Globus pallidus (tissue), 1 donor: ENCODE results near the gene TUBB2B.

Experiments
- DNase-seq: peaks from one replicate; pipeline ENCODE4 v3.0.0-alpha.2; 2015; ENCODE audit warnings: low spot score

The TUBB2B gene

DNA sequence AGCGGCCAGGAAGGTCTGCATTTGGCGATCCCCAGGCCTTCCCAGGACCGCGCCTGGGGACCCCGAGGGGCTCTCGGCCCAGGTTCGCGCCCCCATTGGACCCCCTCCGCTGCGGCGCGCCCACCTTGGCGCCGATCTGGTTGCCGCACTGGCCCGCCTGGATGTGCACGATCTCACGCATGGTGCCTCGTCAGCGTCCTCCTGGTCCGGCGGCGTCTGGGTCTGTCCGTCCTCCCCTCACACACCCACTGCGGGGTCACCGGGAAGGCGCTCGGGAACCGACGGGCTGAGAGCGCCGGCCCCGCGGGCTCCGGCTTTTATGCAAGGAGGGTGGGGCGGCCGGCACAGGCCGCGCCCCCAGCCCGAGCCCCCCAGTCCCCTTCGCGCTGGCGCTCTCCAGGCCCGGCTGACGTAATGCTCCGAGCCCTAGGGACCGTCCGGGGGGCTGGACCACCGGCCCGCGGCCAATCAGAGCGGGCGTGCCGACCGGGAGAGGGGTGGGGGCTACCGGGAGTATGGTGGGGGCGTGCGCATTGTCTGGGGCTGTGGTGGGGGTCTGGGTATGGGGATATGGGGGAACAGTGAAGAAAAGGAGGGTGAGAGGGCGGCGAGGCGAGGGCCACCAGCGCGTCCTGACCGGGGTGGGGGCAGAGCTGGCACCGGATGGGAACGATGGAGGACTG is at the start of gene TUBB2B:
TUBB2B (minus strand) TSS at position 291 of the 683 bp plus-strand sequence; CDS start at position 181, 110 bp downstream.
- DNase-seq = peak; percentile 75

GRCh38 chr6:3277251-3277650 is 49.8 kb upstream of the TUBB2B start:
- DNase-seq = no peak

GRCh38 chr6:3276174-3277167 is 49.0 kb upstream of the TUBB2B start:
- DNase-seq = no peak

- DNase-seq = no peak
Measured at GRCh38 chr6:3273707-3274521, 46.5 kb upstream of the TUBB2B start.

DNA sequence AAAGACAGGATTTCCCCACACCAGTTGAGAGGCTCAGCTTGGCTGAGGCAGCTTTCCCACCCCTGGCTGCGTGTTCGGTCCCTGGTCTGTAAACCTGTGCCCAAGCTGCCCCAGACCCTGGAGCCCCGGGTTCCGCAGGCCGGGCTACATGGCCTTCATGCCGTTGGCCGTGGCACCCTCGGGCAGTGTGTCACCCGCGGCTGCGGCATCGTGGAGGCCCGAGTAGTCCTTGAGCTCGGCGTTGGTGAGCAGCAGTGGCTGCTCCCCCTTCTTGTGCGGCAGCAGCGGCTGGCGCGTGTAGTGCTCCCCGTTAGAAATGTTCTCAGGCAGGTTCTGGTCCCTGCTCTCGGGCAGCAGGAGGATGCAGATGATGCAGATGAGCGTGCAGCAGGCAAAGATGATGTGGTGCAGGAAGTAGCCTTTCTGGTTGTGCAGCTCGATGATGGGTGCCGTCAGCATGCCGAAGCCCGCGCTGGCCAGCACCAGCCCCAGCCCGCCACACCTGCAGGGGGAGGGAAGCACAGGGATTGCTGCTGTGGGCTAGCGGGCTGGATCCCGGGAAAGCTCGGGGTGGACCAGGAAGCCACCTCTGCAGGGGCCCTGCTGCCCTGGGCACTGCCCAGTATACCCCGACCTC is 45.6 kb upstream of the TUBB2B start:
- DNase-seq = no peak

GRCh38 chr6:3271756-3272155 is 44.3 kb upstream of the TUBB2B start:
- DNase-seq = no peak

- DNase-seq = no peak
Measured at GRCh38 chr6:3270258-3270657, 42.8 kb upstream of the TUBB2B start.

- DNase-seq = no peak
Measured at GRCh38 chr6:3269281-3269975, 42.0 kb upstream of the TUBB2B start.

- DNase-seq = no peak
Measured at GRCh38 chr6:3268680-3269079, 41.2 kb upstream of the TUBB2B start.

DNA sequence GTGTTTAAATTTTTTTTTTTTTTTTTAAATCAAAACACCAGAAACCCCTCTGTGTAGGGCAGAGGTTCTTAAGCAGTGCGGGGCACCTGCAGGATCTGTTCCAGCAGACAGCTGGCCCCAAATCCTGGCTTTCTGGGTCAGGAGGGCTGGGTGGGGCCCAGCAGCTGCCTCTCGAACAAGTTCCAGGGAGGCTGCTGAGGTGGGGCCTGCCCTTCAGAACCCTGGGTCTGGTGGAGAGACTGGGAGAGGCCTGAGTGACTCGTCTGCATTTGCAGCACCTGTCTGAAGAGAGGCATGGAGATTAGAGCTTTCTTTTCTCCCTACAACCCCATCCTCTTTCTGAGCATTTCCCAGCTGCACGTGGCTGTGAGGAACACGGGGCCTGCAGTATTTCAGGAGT is 39.7 kb upstream of the TUBB2B start:
- no peak for DNase-seq

DNA sequence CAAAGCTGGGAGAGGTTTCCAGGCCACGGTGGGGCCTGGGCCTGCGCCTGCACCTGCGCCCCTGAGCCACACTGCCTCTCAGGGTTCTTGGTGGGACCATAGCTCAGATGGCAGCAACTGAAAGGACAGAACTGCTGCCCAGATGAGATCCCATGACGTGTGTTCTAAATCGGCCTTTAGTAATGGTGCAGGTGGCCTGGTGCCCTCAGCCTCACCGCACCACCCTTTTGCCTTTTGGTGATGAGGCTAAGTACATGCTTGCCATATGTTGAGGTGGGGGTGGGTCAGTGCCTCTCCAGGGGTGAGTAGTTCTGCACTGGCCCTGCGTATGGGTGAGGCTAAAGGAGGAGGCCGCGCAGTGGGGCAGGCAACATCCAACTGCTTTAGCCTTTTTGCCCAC is 38.7 kb upstream of the TUBB2B start:
- DNase-seq = no peak

- no peak for DNase-seq
Measured at GRCh38 chr6:3265671-3266070, 38.2 kb upstream of the TUBB2B start.

DNA sequence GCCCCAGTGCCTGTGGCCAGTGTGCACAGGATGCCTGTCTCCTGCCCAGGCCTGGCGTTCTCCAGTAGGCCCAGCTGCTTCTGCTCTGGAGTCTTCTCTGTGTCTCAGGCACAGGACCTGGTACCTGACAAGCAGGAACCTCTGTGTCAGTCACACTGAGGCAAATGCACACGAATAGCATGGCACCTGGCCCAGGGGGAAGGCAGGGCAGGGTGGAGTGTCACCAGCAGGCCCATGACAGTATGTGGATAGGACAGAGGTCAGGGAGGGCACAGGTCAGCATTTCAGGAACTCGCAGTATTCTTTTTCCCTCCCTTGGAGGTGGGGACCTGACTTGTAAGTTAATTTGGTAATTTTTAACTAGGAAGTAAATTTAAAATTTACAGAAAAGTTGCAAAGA is 36.9 kb upstream of the TUBB2B start:
- DNase-seq = no peak

DNA sequence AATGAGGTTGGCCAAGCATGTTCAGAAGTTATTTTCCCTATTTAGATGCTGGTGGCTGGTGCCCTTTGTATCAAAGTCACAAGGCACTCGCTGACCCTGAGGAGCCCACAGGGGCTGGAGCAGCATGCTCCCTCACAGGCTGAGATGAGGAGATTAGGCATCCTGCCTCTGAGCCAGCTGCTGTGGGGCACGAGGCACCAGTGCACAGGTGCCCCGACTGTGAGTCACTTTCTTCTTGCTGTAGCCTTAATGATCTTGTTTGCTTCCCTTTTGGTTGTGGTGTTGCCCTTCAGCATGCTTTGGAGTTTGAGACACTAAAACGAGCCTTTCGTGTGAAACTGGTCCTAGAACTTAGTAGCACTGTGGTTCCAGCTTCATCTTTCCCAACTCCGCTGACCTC is 35.6 kb upstream of the TUBB2B start:
- no peak for DNase-seq

DNA sequence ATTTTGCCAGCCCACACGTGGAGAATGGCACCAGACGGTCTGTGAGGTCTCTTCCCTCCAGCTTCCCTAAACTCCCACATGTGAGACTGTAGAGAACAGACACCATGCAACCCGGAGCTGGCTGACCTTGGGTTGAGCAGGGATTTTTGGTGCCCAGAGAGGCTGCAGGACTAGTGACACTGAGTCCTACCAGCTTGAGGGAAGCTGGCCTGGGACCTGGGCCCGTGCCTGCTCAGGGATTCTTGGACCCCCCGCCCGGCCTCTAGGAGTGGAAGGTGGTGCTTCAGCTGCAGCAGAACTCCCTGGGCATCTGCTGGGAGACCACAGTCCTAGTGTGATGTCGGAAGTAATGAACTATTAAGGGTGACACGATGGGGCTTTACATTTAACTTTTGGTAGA is 34.5 kb upstream of the TUBB2B start:
- no peak for DNase-seq

GRCh38 chr6:3261518-3261820 is 34.0 kb upstream of the TUBB2B start:
- DNase-seq = no peak

- DNase-seq = no peak
Measured at GRCh38 chr6:3260772-3261517, 33.5 kb upstream of the TUBB2B start.

DNA sequence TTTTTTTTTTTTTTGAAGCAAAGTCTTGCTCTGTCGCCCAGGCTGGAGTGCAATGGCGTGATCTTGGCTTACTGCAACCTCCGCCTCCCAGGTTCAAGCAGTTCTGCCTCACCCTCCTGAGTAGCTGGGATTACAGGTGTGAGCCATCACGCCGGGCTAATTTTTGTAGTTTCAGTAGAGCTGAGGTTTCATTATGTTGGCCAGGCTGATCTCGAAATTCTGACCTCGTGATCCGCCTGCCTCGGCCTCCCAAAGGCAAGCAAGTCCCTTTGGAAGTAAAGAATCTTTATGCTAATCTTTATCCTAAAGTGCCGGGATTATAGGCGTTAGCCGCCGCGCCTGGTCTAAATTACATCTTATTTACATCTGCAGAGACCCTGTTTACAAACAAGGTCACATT is 32.8 kb upstream of the TUBB2B start:
- DNase-seq = no peak

GRCh38 chr6:3259491-3259958 is 32.1 kb upstream of the TUBB2B start:
- DNase-seq = no peak

- DNase-seq = peak; percentile 88
Measured at GRCh38 chr6:3258720-3259490, 31.5 kb upstream of the TUBB2B start, which contains the start of gene PSMG4. PSMG4 (plus strand) TSS chr6:3258947; CDS start chr6:3259023, 76 bp downstream.
